Stimulated activated CD4-positive, alpha-beta T cell treated with anti-CD3 and anti-CD28 coated beads, TNF-alpha, amount 100 ng/mL, for 1 hour (primary cell): ENCODE measurements around the gene GRIPAP1.

Source experiments
- DNase-seq, 3 donors: peaks; one replicate each; pipeline ENCODE4 v3.0.0-alpha.2; 2020; ENCODE audit warnings: low read depth in 3 of 3, low spot score in 1 of 3

Gene GRIPAP1

DNA sequence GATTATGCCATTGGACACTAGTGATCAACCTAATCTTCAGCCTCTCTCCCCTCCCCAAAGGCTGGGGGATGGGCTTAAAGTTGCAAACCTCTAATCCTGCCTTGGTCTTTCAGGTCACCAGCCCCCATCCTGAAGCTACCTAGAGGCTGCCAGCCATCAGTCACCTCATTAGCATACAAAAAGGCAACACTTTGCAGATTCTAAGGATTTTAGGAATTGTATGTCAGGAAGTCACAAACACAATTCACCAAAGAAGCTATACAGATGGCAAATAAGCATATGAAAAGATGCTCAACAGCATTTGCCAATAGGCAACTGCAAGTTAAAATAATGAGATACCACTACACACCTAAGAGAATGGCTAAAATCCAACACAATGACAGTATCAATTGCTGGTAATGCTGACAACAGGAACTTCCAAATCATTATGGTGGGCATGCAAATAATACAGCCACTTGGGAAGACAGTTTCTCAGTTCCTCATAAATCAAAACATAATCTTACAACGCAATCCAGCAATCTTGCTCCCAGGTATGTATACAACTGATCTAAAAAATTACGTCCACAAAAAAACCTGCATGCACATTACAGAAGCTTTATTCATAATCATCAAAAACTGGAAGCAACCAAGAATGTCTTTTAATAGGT is 74.2 kb downstream of the GRIPAP1 start:
- DNase-seq: no peak

DNA sequence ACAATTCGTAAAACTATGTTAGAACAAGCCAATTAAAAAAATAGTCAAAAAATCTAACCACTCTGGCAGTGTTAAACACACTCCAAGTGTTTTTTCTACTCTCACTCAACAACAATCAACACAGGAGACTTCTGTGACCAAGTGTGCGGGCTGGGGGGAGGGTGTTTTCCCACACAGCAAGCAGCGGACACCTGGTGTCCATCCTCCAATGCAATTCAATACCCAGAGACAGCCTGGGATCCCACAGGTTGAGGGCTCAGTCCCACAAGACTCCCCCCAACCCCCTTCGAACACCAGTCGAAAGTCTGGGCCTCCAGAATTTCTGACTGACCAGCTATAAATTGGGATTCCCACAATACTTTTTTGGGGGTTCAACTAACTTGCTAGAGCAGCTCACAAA is 74.9 kb downstream of the GRIPAP1 start:
- DNase-seq: no peak

DNA sequence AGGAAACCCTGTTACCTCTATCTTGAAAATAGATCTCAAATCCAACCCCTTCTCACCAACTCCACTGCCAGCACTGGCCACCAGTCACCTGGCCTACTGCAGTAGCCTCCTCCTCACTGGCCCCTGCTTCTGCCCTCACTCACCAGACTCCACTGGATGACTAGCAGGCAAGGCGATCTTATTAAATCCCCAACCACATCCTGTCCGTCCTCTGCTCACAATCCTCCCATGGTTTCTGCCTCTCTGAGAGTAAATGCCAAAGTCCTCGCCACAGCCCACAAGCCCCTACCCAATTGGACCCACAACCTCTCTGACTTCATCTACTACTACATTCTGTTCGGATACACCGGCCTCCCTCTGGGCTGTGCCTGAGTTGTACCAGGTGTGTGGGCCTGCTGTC is 77.8 kb downstream of the GRIPAP1 start:
- no peak for DNase-seq

DNA sequence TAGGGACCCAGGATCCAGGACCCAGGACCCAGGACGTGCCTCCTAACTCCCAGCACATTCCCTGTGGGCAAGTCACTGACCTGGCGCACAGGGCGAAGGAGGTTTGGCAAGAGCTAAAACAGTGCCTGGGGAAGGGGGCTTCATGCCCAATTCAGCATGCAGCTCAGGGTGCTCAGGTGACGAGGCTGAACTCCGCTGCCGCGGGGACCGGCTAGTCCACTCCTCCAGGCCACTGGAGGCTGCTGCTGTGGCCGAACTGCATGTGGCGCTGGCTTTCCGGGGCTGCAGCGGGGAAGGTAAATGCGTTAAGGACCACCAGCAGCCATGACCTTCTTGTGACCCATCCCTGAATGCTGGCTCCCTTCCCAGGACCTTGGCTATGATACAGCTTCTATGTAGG is 78.3 kb downstream of the GRIPAP1 start:
- no peak for DNase-seq
